Activated CD4-positive, alpha-beta T cell treated with anti-CD3 and anti-CD28 coated beads, Interleukin-10, Interleukin-2, amounts not matched to agents 100 ng/mL and 50 ng/mL, durations not matched to agents 16 hours and 8 hours (primary cell): Measurements from ENCODE around the gene NPIPA1.
"Not testable (repeated sequence)": the region's sequence is repeated elsewhere in the genome, so short reads cannot be mapped to it uniquely, and the experiment has no call there.

ENCODE experiments used
- DNase-seq: peaks from one replicate; pipeline ENCODE4 v3.0.0-alpha.2; 2020

Gene NPIPA1

DNA sequence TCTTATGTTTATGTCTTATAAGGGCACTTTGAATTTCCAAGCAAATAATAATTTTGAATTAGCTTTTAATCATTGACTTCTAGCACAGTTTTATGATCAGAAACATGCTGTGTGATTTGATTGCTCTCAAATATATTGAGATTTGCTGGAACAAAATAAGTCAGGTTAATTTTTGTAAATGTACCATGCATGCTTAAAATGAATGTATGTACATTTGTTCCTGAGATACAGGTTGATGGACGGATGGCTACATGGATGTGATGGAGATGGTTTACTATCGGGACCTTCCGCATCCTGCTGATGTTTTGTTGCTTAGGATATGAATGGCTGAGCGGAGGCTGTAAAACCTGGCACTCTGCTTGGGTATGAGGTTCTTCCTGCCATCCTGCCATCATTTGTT is at the start of gene NPIPA1:
Gene NPIPA1 (plus strand): TSS at position 301 of the 400 bp plus-strand sequence. CDS start 0 bp downstream, at position 301.
- not testable (repeated sequence) for DNase-seq

DNA sequence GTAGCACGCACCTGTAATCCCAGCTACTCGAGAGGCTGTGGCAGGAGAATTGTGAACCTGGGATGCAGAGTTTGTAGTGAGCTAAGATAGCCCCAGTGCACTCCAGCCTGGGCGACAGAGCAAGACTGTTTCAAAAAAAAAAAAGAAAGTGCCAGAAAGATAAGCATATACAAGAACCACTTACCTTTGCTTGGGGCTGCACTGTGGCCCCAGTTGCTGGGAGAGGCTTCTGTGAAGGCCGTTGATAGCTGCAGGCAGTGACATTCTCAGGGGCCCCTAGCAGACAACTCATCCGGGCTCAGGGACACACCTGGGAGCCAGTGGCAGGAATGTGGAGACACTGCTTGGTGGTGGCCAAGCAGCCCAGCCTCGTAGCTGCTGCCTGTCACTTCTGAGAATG is 45.1 kb upstream of the NPIPA1 start:
- not testable (repeated sequence) for DNase-seq

DNA sequence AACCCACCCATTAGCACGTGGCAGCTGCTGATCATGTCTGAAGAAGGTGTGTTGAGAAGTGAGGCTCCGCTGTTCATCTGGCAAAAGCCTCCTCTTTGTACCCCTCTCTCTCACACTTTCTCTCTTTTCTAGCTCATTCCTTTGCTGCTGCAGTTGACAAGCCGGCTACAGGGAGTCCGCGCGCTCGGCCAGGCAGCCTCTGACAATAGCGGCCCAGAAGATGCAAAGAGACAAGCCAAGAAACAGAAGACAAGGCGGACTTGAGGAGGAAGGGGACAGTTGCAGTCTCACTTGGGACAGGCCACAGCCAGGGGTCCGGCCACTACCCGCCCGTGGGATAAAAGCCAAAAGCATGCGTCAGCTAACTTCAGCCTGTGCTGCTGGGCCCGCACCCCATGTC is 41.9 kb upstream of the NPIPA1 start:
- not testable (repeated sequence) for DNase-seq

DNA sequence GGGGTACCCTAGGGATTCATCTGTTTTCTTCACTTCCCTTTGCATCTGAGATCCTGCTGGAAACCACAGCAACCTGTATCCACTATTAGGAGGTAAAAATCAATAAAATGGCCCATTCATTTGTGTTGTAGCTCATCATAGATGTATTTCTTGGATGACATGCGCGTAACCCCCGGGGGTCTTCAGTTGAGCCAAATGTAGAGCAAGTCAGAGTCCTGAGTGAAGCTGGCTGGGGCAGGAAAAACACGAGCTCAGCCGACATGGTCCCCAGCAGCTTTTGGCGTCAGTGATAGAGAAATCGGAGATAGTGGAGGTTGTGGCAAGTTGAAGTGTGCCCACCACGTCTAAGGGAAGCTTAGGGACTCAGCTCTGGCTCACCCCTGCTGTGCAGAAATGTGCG is 41.2 kb upstream of the NPIPA1 start:
- not testable (repeated sequence) for DNase-seq

DNA sequence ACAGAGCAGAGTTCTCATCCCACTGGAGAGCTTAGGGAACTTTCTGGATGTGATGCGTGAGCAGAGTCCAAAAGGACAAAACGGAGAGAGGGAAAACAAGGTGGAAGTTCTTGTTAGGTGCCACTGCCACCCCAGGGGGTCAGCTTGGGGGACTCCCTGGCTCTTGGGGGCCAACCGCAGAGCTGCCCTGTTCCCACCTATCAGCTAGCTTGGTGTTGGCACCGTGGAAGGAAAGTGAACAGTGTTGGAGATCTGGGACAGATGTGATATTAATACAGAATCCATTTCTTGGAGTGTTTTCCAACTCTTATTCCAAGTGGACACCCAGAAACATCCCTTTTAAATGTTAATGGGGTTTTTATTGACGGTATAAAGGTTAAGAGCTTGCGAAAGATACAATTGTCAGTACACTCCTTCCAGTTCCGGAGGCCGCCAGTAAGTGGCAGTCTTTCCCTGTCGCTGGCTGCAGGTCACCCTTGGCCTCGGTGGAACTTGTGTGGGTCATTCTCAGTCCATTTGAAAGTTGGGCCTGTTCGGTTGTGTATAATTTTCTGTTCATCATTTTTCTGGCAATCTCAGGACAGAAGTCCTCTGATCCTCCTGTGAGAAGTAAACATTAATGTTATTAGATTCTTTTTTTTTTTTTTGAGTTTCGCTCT is 40.1 kb upstream of the NPIPA1 start:
- not testable (repeated sequence) for DNase-seq

DNA sequence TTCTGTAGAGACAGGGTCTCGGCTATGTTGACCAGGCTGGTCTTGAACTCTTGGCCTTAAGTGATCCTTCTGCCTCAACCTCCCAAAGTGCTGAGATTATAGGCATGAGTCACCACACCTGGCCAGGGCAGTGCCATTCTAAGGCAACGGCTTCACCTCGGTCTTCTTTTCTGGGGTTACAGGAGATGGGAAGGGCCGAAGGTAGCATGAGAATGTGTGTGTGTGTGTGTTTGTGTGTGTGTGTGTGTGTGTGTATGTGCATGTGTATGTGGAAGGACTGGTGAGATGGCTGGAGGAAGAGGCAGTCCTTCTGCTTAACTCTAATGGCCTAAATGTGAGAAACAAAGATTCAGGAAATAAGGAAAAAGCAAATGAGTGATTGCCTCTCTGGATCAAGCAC is 39.1 kb upstream of the NPIPA1 start:
- DNase-seq, result not testable (repeated sequence)

DNA sequence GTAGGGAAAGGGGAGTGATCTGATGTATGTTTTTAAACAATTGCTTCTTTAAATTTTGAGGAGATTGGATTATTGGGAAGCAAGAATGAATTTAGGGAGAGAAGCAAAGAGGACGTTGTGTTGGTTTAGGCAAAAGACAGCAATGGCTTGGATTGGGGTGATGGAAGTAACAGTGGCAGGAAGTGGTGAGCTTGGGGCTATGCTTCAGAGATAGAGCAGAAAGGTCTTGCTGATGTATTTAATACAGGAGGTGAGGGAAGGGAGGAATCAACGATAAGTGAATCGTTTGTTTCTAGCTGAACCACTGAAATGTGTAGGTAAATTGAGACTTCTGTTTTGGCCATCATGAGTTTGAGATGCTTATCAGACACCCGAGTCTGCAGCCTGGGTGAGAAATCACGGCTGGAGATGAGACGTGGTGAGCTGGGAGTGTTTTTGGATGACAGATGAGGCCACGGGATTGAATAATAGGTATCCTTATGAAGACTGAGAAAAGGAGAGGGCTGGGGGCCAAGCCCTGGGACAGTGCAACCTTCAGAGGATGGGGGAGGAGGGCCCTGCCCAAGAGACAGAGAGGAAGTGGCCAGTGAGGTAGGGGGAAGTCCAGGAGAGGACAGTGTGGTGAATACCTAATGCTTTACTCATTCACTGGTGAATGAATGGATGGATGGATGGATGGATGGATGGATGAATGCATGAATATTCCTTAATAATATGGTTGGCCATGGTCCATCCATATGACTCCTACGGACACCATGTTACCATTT is 33.9 kb upstream of the NPIPA1 start:
- DNase-seq, result peak; percentile 27

DNA sequence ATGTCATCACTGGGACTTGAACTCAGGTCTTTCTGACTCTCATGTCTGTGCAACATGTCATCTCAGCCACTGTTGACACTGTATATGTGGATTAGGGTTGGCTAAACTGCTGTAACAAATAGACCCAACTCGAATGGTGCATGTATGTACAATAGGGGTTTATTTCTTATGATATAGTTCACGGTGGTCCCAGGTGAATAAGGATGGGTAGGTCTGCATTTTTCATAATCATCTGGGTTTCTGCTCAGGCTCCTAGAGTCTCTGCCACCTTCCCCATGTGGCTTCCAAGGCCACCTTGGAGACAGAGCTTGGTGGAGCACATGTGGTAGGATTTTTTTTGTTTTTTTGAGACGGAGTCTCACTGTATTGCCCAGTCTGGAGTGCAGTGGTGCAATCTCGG is 27.5 kb upstream of the NPIPA1 start:
- DNase-seq, result not testable (repeated sequence)

DNA sequence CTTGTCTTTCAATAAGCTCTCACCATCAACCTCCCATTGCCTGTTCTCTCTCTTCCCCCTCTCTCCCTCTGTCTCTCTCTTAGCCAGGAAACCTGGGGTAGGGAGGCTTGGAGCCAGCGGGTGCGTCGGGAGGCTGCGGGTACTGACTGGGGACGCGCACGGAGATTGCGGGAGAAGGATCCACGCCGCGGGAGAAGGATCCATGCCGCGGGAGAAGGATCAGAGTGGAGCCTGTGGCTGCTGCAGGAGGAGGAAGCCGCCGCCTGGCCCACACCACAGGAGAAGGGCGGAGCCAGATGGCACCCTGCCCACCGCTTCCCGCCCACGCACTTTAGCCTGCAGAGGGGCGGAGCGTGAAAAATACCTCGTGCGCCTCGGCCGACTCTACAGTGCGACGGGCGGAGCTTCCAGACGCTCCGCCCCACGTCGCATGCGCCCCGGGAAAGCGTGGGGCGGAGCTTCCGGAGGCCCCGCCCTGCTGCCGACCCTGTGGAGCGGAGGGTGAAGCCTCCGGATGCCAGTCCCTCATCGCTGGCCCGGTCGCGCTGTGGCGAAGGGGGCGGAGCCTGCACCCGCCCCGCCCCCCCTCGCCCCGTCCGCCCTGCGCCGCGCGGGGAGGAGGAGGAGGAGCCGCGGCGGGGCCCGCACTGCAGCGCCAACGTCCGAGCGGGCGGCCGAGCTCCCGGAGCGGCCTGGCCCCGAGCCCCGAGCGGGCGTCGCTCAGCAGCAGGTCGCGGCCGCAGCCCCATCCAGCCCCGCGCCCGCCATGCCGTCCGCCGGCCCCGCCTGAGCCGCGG is 26.2 kb upstream of the NPIPA1 start:
- DNase-seq, result not testable (repeated sequence)

DNA sequence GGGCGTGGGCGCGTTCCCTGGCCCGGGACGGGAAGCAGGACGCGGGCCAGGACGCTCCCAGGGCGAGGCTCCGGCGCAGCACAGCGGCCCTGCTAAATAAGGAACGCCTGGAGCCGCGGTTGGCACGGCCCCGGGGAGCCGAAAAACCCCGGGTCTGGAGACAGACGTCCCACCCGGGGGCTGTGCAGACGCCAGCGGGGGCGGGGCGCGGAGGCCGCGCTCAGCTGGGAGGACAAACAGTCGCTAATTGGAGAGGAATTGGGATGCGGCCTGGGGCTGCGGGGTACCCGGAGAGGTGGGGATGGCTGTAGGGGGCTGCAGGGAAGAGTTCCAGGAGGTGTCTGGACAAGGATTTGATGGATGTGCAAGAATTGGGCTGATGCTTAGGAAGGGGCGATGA is 25.3 kb upstream of the NPIPA1 start:
- peak; percentile 51 for DNase-seq

DNA sequence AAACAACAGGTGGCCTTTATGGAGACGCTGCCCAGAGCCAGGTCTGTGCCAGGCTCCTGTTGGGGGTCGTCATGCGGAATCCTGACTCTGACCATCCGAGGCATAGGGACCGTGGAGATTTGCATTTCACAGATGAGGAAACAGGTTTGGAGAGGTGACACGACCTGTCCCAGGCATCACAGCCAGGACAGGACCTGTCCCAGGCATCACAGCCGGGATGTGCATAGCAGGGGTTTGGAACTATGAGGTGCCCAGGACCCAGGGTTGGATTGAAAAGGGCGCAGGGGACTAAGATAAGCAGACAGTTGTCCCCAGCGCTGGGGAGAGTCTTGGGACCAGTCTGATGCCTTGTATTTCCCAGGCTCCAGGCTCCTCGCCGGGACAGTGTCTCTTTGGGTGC is 24.7 kb upstream of the NPIPA1 start:
- not testable (repeated sequence) for DNase-seq

DNA sequence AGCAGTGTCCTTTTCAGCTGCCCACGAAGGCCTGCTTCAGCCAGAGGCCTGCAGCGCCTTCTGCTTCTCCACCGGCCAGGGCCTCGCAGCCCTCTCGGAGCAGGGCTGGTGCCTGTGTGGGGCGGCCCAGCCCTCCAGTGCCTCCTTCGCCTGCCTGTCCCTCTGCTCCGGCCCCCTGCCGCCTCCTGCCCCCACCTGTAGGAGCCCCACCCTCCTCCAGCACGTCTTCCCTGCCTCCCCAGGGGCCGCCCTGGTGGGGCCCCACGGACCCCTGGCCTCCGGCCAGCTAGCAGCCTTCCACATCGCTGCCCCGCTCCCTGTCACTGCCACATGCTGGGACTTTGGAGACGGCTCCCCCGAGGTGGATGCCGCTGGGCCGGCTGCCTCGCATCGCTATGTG is 18.7 kb upstream of the NPIPA1 start:
- DNase-seq, result not testable (repeated sequence)

DNA sequence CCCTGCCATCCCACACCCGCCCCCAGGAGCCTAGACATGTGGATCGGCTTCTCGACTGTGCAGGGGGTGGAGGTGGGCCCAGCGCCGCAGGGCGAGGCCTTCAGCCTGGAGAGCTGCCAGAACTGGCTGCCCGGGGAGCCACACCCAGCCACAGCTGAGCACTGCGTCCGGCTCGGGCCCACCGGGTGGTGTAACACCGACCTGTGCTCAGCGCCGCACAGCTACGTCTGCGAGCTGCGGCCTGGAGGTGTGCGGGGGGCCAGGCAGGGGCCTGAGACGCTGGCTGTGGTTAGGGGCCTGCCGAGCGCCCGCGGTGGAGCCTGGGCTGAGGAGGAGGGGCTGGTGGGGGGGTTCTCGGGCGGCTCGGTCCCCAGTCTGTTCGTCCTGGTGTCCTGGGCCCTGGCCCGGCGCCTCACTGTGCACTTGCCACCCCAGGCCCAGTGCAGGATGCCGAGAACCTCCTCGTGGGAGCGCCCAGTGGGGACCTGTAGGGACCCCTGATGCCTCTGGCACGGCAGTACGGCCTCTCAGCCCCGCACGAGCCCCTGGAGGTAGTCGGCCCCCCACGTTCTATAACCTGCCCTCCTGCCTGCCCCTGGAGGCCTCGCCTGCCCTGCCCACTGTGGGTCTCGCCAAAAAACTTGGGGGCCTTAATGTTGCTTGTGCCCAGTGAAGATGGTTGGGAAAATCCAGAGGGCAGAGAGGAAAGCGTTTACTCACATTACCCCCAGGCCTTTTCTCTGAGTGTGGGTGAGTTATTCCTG is 17.2 kb upstream of the NPIPA1 start:
- not testable (repeated sequence) for DNase-seq

DNA sequence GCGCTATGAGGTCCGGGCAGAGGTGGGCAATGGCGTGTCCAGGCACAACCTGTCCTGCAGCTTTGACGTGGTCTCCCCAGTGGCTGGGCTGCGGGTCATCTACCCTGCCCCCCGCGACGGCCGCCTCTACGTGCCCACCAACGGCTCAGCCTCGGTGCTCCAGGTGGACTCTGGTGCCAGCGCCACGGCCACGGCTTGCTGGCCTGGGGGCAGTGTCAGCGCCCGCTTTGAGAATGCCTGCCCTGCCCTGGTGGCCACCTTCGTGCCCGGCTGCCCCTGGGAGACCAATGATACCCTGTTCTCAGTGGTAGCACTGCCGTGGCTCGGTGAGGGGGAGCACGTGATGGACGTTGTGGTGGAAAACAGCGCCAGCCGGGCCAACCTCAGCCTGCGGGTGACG is 15.0 kb upstream of the NPIPA1 start:
- DNase-seq, result not testable (repeated sequence)

DNA sequence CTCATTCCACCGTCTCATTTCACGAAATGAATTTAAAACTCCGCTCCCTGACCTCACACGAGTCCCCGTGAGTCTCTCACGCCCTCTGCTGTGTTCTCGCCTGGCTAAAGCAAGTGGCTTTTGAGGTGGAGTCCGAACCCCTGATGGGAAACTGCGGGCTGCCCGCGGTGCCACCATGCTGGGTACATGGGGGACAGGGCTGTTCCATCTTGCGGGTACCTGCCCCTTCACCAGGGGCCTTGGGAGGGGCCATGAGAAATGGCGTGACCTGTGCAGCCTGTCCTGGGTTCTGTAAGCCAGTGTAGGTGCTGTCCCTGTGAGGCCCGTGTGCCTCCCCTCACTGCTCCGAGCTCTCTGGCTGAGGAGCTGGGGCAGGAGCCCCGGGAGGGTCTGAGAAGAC is 14.3 kb upstream of the NPIPA1 start:
- DNase-seq, result not testable (repeated sequence)

DNA sequence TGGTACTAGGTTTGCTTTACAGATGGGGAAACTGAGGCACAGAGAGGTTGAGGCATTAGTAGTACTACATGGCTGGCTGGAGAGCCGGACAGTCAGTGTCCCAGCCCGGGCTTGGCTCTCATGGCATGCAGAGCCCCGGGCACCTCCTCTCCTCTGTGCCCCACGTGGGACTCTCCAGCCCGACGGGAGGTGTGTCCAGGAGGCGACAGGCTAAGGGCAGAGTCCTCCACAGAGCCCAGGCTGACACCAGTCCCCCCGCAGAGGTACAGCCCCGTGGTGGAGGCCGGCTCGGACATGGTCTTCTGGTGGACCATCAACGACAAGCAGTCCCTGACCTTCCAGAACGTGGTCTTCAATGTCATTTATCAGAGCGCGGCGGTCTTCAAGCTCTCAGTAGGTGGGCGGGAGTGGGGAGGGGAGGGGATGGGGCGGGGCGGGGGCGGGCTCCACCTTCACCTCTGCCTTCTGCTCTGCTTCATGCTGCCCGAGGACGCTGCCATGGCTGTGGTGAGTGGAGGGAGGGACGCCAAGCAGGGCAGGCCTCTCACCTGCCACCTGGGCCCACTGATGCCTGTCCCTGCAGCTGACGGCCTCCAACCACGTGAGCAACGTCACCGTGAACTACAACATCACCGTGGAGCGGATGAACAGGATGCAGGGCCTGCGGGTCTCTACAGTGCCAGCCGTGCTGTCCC is 13.7 kb upstream of the NPIPA1 start:
- not testable (repeated sequence) for DNase-seq

DNA sequence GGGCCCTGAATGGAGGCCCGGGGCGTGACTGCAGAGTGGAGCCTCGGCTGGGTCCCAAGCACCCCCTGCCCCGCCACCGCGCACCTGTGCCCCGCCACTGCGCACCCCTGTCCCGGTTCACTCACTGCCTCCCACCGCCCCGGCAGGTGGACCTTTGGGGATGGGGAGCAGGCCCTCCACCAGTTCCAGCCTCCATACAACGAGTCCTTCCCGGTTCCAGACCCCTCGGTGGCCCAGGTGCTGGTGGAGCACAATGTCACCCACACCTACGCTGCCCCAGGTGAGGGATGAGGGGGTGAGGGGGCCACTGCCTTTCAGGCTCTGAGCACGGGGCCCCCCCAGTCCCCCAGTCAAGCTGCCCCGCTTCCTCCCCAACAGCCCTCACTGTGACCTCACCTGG is 12.9 kb upstream of the NPIPA1 start:
- not testable (repeated sequence) for DNase-seq

DNA sequence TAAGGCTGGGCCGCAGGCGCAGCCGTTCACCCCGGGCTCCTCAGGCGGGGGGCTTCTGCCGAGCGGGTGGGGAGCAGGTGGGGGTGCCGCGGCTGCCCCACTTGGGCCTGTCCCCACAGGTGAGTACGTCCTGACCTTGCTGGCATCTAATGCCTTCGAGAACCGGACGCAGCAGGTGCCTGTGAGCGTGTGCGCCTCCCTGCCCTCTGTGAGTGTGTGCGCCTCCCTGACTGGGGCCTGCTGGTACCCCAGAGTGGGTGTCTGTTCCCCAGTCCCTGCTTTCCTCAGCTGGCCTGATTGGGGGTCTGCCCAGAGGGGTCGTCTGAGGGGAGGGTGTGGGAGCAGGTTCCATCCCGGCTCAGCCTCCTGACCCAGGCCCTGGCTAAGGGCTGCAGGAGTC is 12.3 kb upstream of the NPIPA1 start:
- DNase-seq, result not testable (repeated sequence)

DNA sequence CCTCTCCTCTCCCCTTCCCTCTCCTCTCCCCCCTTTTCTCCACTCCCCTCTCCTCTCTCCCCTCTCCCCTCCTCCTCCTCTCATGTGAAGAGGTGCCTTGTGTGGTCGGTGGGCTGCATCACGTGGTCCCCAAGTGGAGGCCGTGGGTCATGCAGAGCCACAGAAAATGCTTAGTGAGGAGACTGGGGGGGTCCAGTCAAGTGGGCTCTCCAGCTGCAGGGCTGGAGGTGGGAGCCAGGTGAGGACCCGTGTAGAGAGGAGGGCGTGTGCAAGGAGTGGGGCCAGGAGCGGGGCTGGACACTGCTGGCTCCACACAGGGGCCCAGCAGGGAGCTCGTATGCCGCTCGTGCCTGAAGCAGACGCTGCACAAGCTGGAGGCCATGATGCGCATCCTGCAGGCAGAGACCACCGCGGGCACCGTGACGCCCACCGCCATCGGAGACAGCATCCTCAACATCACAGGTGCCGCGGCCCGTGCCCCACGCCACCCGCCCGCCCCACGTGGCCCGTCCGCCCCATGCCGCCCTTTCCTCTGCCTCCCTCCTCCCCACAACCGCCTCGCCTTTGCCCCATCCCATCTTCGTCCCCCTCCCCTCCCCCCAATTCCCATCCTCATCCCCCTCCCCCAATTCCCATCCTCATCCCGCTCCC is 9.1 kb upstream of the NPIPA1 start:
- DNase-seq, result not testable (repeated sequence)

DNA sequence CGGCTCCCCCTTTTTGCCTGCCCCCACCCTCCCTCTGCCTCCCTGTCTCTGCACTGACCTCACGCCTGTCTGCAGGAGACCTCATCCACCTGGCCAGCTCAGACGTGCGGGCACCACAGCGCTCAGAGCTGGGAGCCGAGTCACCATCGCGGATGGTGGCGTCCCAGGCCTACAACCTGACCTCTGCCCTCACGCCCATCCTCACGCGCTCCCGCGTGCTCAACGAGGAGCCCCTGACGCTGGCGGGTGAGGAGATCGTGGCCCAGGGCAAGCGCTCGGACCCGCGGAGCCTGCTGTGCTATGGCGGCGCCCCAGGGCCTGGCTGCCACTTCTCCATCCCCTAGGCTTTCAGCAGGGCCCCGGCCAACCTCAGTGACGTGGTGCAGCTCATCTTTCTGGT is 8.1 kb upstream of the NPIPA1 start:
- DNase-seq, result not testable (repeated sequence)

DNA sequence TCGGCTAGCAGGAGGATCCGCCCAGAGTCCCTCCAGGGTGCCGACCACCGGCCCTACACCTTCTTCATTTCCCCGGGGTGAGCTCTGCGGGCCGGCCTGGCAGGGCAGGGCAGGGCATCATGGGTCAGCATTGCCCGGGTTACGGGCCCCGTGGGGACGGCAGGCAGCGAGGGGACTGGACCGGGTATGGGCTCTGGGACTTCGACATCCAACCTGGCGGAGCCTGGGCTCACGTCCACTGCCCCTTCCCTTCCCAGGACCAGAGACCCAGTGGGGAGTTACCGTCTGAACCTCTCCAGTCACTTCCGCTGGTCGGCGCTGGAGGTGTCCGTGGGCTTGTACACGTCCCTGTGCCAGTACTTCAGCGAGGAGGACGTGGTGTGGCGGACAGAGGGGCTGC is 7.0 kb upstream of the NPIPA1 start:
- not testable (repeated sequence) for DNase-seq
